Measurements from ENCODE around the gene TACR1.

DNA sequence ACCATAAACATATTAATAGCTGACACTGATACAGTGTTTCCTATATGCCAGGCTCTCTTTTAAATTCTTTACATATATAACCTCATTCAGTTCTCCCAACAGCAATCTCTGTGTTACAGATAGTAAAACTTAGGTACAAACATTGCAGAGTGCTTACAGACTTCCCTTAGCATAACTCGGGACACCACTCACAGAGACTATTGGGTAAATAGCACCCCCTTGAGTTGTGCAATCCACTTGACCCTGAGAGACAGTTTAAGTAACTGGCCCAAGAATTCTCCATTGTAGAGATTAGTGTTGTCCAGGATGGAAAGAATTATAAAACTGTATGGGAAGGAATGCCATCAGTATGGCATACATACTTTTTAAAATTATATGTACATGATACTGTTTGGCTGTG lies 130.8 kb downstream of the TACR1 start:
- TF ChIP-seq, protein P1, sequence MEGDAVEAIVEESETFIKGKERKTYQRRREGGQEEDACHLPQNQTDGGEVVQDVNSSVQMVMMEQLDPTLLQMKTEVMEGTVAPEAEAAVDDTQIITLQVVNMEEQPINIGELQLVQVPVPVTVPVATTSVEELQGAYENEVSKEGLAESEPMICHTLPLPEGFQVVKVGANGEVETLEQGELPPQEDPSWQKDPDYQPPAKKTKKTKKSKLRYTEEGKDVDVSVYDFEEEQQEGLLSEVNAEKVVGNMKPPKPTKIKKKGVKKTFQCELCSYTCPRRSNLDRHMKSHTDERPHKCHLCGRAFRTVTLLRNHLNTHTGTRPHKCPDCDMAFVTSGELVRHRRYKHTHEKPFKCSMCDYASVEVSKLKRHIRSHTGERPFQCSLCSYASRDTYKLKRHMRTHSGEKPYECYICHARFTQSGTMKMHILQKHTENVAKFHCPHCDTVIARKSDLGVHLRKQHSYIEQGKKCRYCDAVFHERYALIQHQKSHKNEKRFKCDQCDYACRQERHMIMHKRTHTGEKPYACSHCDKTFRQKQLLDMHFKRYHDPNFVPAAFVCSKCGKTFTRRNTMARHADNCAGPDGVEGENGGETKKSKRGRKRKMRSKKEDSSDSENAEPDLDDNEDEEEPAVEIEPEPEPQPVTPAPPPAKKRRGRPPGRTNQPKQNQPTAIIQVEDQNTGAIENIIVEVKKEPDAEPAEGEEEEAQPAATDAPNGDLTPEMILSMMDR (IDR thresholded peaks at IDR 0.05; ENCODE audit: poor library complexity): no peak
- TF ChIP-seq EZH2 (IDR thresholded peaks at IDR 0.05; ENCODE audit: borderline replicate concordance): no peak
